ENCODE measurements around the gene FOXL2. TPM values are rescaled to one million over a fixed set of nuclear protein-coding genes. Genes with fewer than 3 reads are reported as not detected.

The FOXL2 gene
- total RNA-seq, 1 experiment from 2014 or later: 0.22 TPM

- no peak overlapping the region for H3K4me2 ChIP-seq (ENCODE audit: insufficient read depth, insufficient read length, low read length)
- no peak overlapping the region for H2AK5ac ChIP-seq (ENCODE audit: insufficient read length, low read length)
- no peak overlapping the region for H3K4me3 Mint-ChIP-seq
- H2BK5ac ChIP-seq (ENCODE audit: insufficient read length, low read length): no peak overlapping the region
- no peak overlapping the region for H3K27ac Mint-ChIP-seq
- no peak overlapping the region for H2BK20ac ChIP-seq (ENCODE audit: low read depth, low read length, poor library complexity, severe bottlenecking)
- no peaks in the 10 kb centered on the region for H3K79me1 ChIP-seq (ENCODE audit: insufficient read depth, low read depth, low read length, poor library complexity, severe bottlenecking)
- no peak for TF ChIP-seq CTCF (conservative IDR thresholded peaks at IDR 0.05)
- no peak overlapping the region for H3K9ac ChIP-seq (ENCODE audit: extremely low read depth, insufficient read length, low read length)
- no peaks in the 10 kb centered on the region for H3K4me1 ChIP-seq (ENCODE audit: insufficient read depth, low read length)
- no peak overlapping the region for H3K56ac ChIP-seq (ENCODE audit: insufficient read length, low read depth, low read length)
- H2BK15ac ChIP-seq (ENCODE audit: low read depth, low read length): no peak overlapping the region
- H4K5ac ChIP-seq (ENCODE audit: insufficient read length, low read depth, low read length): no peak overlapping the region
- H3K23ac ChIP-seq (ENCODE audit: insufficient read length, low read depth, low read length): no peak overlapping the region
- no peak overlapping the region for H3T11ph ChIP-seq (ENCODE audit: low read length)
- no peaks in the 10 kb centered on the region for H3K79me2 ChIP-seq (ENCODE audit: insufficient read depth, low read length)
- no peaks in the 10 kb centered on the region for H3K23me2 ChIP-seq (ENCODE audit: insufficient read length, low read depth, low read length, poor library complexity, severe bottlenecking)
- no peaks in the 10 kb centered on the region for H3K4me1 Mint-ChIP-seq
- DNase-seq: no peak
- H3K27me3 ChIP-seq (ENCODE audit: insufficient read depth, low read length): no peaks in the 10 kb centered on the region
- no peak overlapping the region for H2BK12ac ChIP-seq (ENCODE audit: insufficient read length, low read depth, low read length)
- H3K27me3 Mint-ChIP-seq (ENCODE audit: low read depth): no peaks in the 10 kb centered on the region
- H3K9me3 ChIP-seq (ENCODE audit: control insufficient read depth, low read depth, low read length): no peaks in the 10 kb centered on the region
- H3K18ac ChIP-seq (ENCODE audit: insufficient read length, low read depth, low read length): no peak overlapping the region
- no peak overlapping the region for H3K14ac ChIP-seq (ENCODE audit: insufficient read depth, low read length)
- no peak overlapping the region for H3K4ac ChIP-seq (ENCODE audit: low read depth, low read length)
- H3K9me3 Mint-ChIP-seq: no peaks in the 10 kb centered on the region
- H3K27ac ChIP-seq (ENCODE audit: insufficient read length, low read depth, low read length): no peak overlapping the region
- H4K8ac ChIP-seq (replicated peaks; ENCODE audit: insufficient read length, low read depth, low read length): no peak overlapping the region
- H4K20me1 ChIP-seq (ENCODE audit: control insufficient read depth, insufficient read depth, insufficient read length): no peaks in the 10 kb centered on the region
- H4K91ac ChIP-seq (ENCODE audit: insufficient read length, low read depth, low read length): no peak overlapping the region
- H3K36me3 Mint-ChIP-seq (ENCODE audit: insufficient read depth in 1 of 3, low read depth in 3 of 3): no peaks in the 10 kb centered on the region
- H2BK120ac ChIP-seq (ENCODE audit: low read depth, low read length, poor library complexity, severe bottlenecking): no peak overlapping the region
- H2AFZ ChIP-seq (ENCODE audit: low read length): no peak overlapping the region
Observed at GRCh38 chr3:138898708-138899107, 48.2 kb downstream of the FOXL2 start.

Measured in H9 (cell line).